H9 (cell line): ENCODE results near the gene NR4A2. TPM values are rescaled to one million over a fixed set of nuclear protein-coding genes. Genes with fewer than 3 reads are reported as not detected.

Experiments used
- DNase-seq: peaks from one replicate; pipeline ENCODE4 v3.0.0-alpha.2; 2017
- H2AFZ ChIP-seq: one replicate; pipeline ENCODE4 v1.6.1; 2013; ENCODE audit warnings: mild to moderate bottlenecking, low read length, control low read depth, moderate library complexity
- H2AK5ac ChIP-seq: 2 replicates; pipeline ENCODE4 v1.6.1; 2013; ENCODE audit warnings: low read length, control low read depth, mixed read lengths; ENCODE audit not compliant: insufficient read length
- H2BK120ac ChIP-seq: one replicate; pipeline ENCODE4 v1.6.1; 2013; ENCODE audit warnings: low read depth, mild to moderate bottlenecking, low read length, control low read depth, inconsistent platforms; ENCODE audit not compliant: poor library complexity, severe bottlenecking
- H2BK12ac ChIP-seq: 2 replicates; pipeline ENCODE4 v1.6.1; 2013; ENCODE audit warnings: low read length, control low read depth, mixed read lengths, low read depth; ENCODE audit not compliant: insufficient read length
- H2BK15ac ChIP-seq: 2 replicates; pipeline ENCODE4 v1.6.1; 2013; ENCODE audit warnings: low read depth, low read length, control low read depth
- H2BK20ac ChIP-seq: one replicate; pipeline ENCODE4 v1.6.1; 2013; ENCODE audit warnings: low read depth, mild to moderate bottlenecking, low read length, control low read depth, inconsistent platforms; ENCODE audit not compliant: poor library complexity, severe bottlenecking
- H2BK5ac ChIP-seq: 2 replicates; pipeline ENCODE4 v1.6.1; 2013; ENCODE audit warnings: low read length, control low read depth, mixed read lengths; ENCODE audit not compliant: insufficient read length
- H3K14ac ChIP-seq: 2 replicates; pipeline ENCODE4 v1.6.1; 2013; ENCODE audit warnings: low read length, control low read depth; ENCODE audit not compliant: insufficient read depth
- H3K18ac ChIP-seq: 2 replicates; pipeline ENCODE4 v1.6.1; 2013; ENCODE audit warnings: low read depth, mild to moderate bottlenecking, mixed read lengths, low read length, control low read depth; ENCODE audit not compliant: insufficient read length
- H3K23ac ChIP-seq: 2 replicates; pipeline ENCODE4 v1.6.1; 2013; ENCODE audit warnings: low read length, control low read depth, mixed read lengths, low read depth; ENCODE audit not compliant: insufficient read length
- H3K23me2 ChIP-seq: 2 replicates; pipeline ENCODE4 v1.6.1; 2013; ENCODE audit warnings: low read depth, mild to moderate bottlenecking, mixed read lengths, low read length, control low read depth; ENCODE audit not compliant: insufficient read length, poor library complexity, severe bottlenecking
- H3K27ac ChIP-seq: 2 replicates; pipeline ENCODE4 v1.5.1; 2013; ENCODE audit warnings: low read length, control low read depth, mixed read lengths, low read depth; ENCODE audit not compliant: insufficient read length
- H3K27me3 ChIP-seq: 2 replicates; pipeline ENCODE4 v1.6.1; 2013; ENCODE audit warnings: low read length, control low read depth, inconsistent platforms; ENCODE audit not compliant: insufficient read depth
- H3K4ac ChIP-seq: 2 replicates; pipeline ENCODE4 v1.6.1; 2013; ENCODE audit warnings: low read depth, mild to moderate bottlenecking, control low read depth, inconsistent platforms, low read length, moderate library complexity
- H3K4me1 ChIP-seq: 2 replicates; pipeline ENCODE4 v1.6.1; 2013; ENCODE audit warnings: low read length, control low read depth, inconsistent platforms; ENCODE audit not compliant: insufficient read depth
- H3K4me2 ChIP-seq: 2 replicates; pipeline ENCODE4 v1.6.1; 2013; ENCODE audit warnings: low read length, control low read depth, mixed read lengths; ENCODE audit not compliant: insufficient read length, insufficient read depth
- H3K56ac ChIP-seq: 2 replicates; pipeline ENCODE4 v1.6.1; 2013; ENCODE audit warnings: low read depth, mild to moderate bottlenecking, mixed read lengths, low read length, control low read depth; ENCODE audit not compliant: insufficient read length
- H3K79me1 ChIP-seq: 2 replicates; pipeline ENCODE4 v1.6.1; 2013; ENCODE audit warnings: low read depth, mild to moderate bottlenecking, moderate library complexity, low read length, control low read depth, inconsistent platforms; ENCODE audit not compliant: insufficient read depth, poor library complexity, severe bottlenecking
- H3K79me2 ChIP-seq: 2 replicates; pipeline ENCODE4 v1.6.1; 2013; ENCODE audit warnings: low read length, control low read depth, inconsistent platforms; ENCODE audit not compliant: insufficient read depth
- H3K9ac ChIP-seq: 2 replicates; pipeline ENCODE4 v1.6.1; 2013; ENCODE audit warnings: low read length, control low read depth, mixed read lengths; ENCODE audit not compliant: insufficient read length; ENCODE audit errors: extremely low read depth
- H3K9me3 ChIP-seq: one replicate; pipeline ENCODE4 v1.6.1; 2013; ENCODE audit warnings: low read depth, low read length, inconsistent platforms; ENCODE audit not compliant: control insufficient read depth
- H3T11ph ChIP-seq: one replicate; pipeline ENCODE4 v1.6.1; 2013; ENCODE audit warnings: mild to moderate bottlenecking, low read length, control low read depth, inconsistent platforms
- H4K20me1 ChIP-seq: one replicate; pipeline ENCODE4 v1.6.1; 2013; ENCODE audit not compliant: control insufficient read depth, insufficient read length, insufficient read depth
- H4K5ac ChIP-seq: 2 replicates; pipeline ENCODE4 v1.6.1; 2013; ENCODE audit warnings: low read depth, mild to moderate bottlenecking, mixed read lengths, low read length, control low read depth; ENCODE audit not compliant: insufficient read length
- H4K8ac ChIP-seq: replicated peaks from 2 replicates; pipeline ENCODE4 v1.6.1; 2013; ENCODE audit warnings: low read length, control low read depth, mixed read lengths, low read depth; ENCODE audit not compliant: insufficient read length
- H4K91ac ChIP-seq: 2 replicates; pipeline ENCODE4 v1.6.1; 2013; ENCODE audit warnings: low read depth, mild to moderate bottlenecking, moderate library complexity, mixed read lengths, low read length, control low read depth; ENCODE audit not compliant: insufficient read length
- H3K27ac Mint-ChIP-seq, 3 experiments: 2 replicates in 2 of 3; 3 replicates in 1 of 3; pipeline ENCODE4 v1.8.0; 2020 to 2021; ENCODE audit warnings: mixed read lengths in 3 of 3, mild to moderate bottlenecking in 1 of 3, moderate library complexity in 1 of 3
- H3K27me3 Mint-ChIP-seq: 2 replicates; pipeline ENCODE4 v1.8.0; 2021; ENCODE audit warnings: low read depth, mild to moderate bottlenecking, moderate library complexity, mixed read lengths
- H3K36me3 Mint-ChIP-seq, 3 experiments: 2 replicates in 2 of 3; 3 replicates in 1 of 3; pipeline ENCODE4 v1.8.0; 2020 to 2021; ENCODE audit warnings: low read depth in 3 of 3, mixed read lengths in 3 of 3; ENCODE audit not compliant: insufficient read depth in 1 of 3
- H3K4me1 Mint-ChIP-seq, 2 experiments: 2 replicates each; pipeline ENCODE4 v1.8.0; 2020; ENCODE audit warnings: mixed read lengths in 2 of 2
- H3K4me3 Mint-ChIP-seq, 2 experiments: 2 replicates in 1 of 2; 3 replicates in 1 of 2; pipeline ENCODE4 v1.8.0; 2020 to 2021; ENCODE audit warnings: mild to moderate bottlenecking in 2 of 2, mixed read lengths in 2 of 2, moderate library complexity in 1 of 2
- H3K9me3 Mint-ChIP-seq, 2 experiments: 2 replicates in 1 of 2; 3 replicates in 1 of 2; pipeline ENCODE4 v1.8.0; 2020; ENCODE audit warnings: mild to moderate bottlenecking in 2 of 2, mixed read lengths in 2 of 2, moderate library complexity in 1 of 2
- total RNA-seq: library from RNA; stranded (reverse); gene quantifications from 2 replicates; pipeline ENCODE4 v1.2.1, GENCODE V29; 2021
- TF ChIP-seq, protein P1 (sequence below): fragments of 200-600 bp; sonication (generic); conservative IDR thresholded peaks from 3 replicates; pipeline ENCODE4 v1.8.0; 2021; ENCODE audit warnings: antibody characterized with exemption, mild to moderate bottlenecking

Gene NR4A2
- total RNA-seq, 1 experiment from 2014 or later = 2.0 TPM

DNA sequence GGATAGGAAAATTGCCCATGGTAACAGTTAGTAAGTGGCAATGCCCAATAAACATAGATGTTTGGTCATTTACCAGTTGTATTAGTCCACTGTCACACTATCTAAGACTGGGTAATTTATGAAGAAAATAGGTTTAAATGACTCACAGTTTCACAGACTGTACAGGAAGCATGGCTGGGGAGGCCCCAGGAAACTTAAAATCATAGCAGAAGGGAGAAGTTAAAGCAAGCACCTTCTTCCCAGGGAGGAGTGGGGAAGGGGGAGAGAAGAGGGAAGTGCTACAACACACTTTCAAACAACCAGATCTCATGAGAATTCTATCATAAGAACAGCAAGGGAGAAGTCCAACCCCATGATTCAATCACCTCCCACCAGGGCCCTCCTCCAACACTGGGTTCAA lies 23.4 kb downstream of the NR4A2 start:
- H4K5ac ChIP-seq = no peak overlapping the region
- no peaks in the 10 kb centered on the region; a peak in 1 of 7 replicates for H3K36me3 Mint-ChIP-seq
- no peak overlapping the region for H3K9ac ChIP-seq
- no peak overlapping the region for H2BK15ac ChIP-seq
- H4K8ac ChIP-seq = no peak overlapping the region
- TF ChIP-seq, protein P1, sequence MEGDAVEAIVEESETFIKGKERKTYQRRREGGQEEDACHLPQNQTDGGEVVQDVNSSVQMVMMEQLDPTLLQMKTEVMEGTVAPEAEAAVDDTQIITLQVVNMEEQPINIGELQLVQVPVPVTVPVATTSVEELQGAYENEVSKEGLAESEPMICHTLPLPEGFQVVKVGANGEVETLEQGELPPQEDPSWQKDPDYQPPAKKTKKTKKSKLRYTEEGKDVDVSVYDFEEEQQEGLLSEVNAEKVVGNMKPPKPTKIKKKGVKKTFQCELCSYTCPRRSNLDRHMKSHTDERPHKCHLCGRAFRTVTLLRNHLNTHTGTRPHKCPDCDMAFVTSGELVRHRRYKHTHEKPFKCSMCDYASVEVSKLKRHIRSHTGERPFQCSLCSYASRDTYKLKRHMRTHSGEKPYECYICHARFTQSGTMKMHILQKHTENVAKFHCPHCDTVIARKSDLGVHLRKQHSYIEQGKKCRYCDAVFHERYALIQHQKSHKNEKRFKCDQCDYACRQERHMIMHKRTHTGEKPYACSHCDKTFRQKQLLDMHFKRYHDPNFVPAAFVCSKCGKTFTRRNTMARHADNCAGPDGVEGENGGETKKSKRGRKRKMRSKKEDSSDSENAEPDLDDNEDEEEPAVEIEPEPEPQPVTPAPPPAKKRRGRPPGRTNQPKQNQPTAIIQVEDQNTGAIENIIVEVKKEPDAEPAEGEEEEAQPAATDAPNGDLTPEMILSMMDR = no peak
- no peaks in the 10 kb centered on the region for H3K79me2 ChIP-seq
- H3K27ac ChIP-seq = no peak overlapping the region
- no peak overlapping the region for H2BK120ac ChIP-seq
- H3K4me2 ChIP-seq = no peak overlapping the region
- no peak overlapping the region for H3K4me3 Mint-ChIP-seq
- H3K4me1 ChIP-seq = no peaks in the 10 kb centered on the region
- no peak overlapping the region for H2BK20ac ChIP-seq
- H2BK12ac ChIP-seq = no peak overlapping the region
- no peak for DNase-seq
- no peak overlapping the region for H3K18ac ChIP-seq
- H3K4me1 Mint-ChIP-seq = 0 out of 4 replicates have a peak, but pooled peaks cover 0 to 3% of the 10 kb centered on the region in 2 experiments
- no peak overlapping the region for H2BK5ac ChIP-seq
- H3K9me3 Mint-ChIP-seq = no peaks in the 10 kb centered on the region; a peak in 1 of 5 replicates
- no peak overlapping the region for H2AK5ac ChIP-seq
- H3K56ac ChIP-seq = no peak overlapping the region
- H3K23me2 ChIP-seq = no peaks in the 10 kb centered on the region
- no peak overlapping the region for H3K14ac ChIP-seq
- H4K20me1 ChIP-seq = no peaks in the 10 kb centered on the region
- no peak overlapping the region for H3T11ph ChIP-seq
- no peak overlapping the region for H2AFZ ChIP-seq
- H3K27me3 ChIP-seq = no peaks in the 10 kb centered on the region
- H3K27ac Mint-ChIP-seq = no peak overlapping the region; a peak in 1 of 7 replicates
- H3K9me3 ChIP-seq = no peaks in the 10 kb centered on the region
- no peak overlapping the region for H3K4ac ChIP-seq
- H3K79me1 ChIP-seq = no peaks in the 10 kb centered on the region
- H4K91ac ChIP-seq = no peak overlapping the region
- no peaks in the 10 kb centered on the region for H3K27me3 Mint-ChIP-seq
- no peak overlapping the region for H3K23ac ChIP-seq
